ENCODE measurements around the gene MMEL1. TPM values are rescaled to one million over a fixed set of nuclear protein-coding genes. Genes with fewer than 3 reads are reported as not detected.
A peak's percentile ranks its signal among the peaks of the same experiment; 100 is the strongest.

Gene MMEL1
- total and polyA plus RNA-seq, 2 of the 13 experiments (the other 11 are each of a cell fraction or from before 2014, with no cell fraction given) = 0.48 TPM; not detected in 1

- TF ChIP-seq, protein P1, sequence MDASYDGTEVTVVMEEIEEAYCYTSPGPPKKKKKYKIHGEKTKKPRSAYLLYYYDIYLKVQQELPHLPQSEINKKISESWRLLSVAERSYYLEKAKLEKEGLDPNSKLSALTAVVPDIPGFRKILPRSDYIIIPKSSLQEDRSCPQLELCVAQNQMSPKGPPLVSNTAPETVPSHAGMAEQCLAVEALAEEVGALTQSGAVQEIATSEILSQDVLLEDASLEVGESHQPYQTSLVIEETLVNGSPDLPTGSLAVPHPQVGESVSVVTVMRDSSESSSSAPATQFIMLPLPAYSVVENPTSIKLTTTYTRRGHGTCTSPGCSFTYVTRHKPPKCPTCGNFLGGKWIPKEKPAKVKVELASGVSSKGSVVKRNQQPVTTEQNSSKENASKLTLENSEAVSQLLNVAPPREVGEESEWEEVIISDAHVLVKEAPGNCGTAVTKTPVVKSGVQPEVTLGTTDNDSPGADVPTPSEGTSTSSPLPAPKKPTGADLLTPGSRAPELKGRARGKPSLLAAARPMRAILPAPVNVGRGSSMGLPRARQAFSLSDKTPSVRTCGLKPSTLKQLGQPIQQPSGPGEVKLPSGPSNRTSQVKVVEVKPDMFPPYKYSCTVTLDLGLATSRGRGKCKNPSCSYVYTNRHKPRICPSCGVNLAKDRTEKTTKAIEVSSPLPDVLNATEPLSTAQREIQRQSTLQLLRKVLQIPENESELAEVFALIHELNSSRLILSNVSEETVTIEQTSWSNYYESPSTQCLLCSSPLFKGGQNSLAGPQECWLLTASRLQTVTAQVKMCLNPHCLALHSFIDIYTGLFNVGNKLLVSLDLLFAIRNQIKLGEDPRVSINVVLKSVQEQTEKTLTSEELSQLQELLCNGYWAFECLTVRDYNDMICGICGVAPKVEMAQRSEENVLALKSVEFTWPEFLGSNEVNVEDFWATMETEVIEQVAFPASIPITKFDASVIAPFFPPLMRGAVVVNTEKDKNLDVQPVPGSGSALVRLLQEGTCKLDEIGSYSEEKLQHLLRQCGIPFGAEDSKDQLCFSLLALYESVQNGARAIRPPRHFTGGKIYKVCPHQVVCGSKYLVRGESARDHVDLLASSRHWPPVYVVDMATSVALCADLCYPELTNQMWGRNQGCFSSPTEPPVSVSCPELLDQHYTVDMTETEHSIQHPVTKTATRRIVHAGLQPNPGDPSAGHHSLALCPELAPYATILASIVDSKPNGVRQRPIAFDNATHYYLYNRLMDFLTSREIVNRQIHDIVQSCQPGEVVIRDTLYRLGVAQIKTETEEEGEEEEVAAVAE (CRISPR knock-in tag; IDR thresholded peaks at IDR 0.05; ENCODE audit: borderline replicate concordance) = no peak
- no peak for TF ChIP-seq MBD4 (IDR thresholded peaks at IDR 0.05; ENCODE audit: borderline replicate concordance, low read length)
- no peak for TF ChIP-seq ZNF207 (IDR thresholded peaks at IDR 0.05; ENCODE audit: borderline replicate concordance)
- TF ChIP-seq, protein P2, sequence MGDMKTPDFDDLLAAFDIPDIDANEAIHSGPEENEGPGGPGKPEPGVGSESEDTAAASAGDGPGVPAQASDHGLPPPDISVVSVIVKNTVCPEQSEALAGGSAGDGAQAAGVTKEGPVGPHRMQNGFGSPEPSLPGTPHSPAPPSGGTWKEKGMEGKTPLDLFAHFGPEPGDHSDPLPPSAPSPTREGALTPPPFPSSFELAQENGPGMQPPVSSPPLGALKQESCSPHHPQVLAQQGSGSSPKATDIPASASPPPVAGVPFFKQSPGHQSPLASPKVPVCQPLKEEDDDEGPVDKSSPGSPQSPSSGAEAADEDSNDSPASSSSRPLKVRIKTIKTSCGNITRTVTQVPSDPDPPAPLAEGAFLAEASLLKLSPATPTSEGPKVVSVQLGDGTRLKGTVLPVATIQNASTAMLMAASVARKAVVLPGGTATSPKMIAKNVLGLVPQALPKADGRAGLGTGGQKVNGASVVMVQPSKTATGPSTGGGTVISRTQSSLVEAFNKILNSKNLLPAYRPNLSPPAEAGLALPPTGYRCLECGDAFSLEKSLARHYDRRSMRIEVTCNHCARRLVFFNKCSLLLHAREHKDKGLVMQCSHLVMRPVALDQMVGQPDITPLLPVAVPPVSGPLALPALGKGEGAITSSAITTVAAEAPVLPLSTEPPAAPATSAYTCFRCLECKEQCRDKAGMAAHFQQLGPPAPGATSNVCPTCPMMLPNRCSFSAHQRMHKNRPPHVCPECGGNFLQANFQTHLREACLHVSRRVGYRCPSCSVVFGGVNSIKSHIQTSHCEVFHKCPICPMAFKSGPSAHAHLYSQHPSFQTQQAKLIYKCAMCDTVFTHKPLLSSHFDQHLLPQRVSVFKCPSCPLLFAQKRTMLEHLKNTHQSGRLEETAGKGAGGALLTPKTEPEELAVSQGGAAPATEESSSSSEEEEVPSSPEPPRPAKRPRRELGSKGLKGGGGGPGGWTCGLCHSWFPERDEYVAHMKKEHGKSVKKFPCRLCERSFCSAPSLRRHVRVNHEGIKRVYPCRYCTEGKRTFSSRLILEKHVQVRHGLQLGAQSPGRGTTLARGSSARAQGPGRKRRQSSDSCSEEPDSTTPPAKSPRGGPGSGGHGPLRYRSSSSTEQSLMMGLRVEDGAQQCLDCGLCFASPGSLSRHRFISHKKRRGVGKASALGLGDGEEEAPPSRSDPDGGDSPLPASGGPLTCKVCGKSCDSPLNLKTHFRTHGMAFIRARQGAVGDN (CRISPR knock-in tag; IDR thresholded peaks at IDR 0.05) = peak; percentile 37
- no peak for TF ChIP-seq ZNF891 (CRISPR knock-in tag; IDR thresholded peaks at IDR 0.05)
- TF ChIP-seq SOX13 (IDR thresholded peaks at IDR 0.05) = no peak
- TF ChIP-seq SOX13 (CRISPR knock-in tag; conservative IDR thresholded peaks at IDR 0.05 in 1 of 2, IDR thresholded peaks at IDR 0.05 in 1 of 2) = no peak
- no peak for TF ChIP-seq ZMAT5 (CRISPR knock-in tag; IDR thresholded peaks at IDR 0.05; ENCODE audit: borderline replicate concordance, low read depth)
- no peak for TF ChIP-seq PRMT3 (CRISPR knock-in tag; IDR thresholded peaks at IDR 0.05; ENCODE audit: borderline replicate concordance, low read depth)
- no peak for TF ChIP-seq GPN1 (CRISPR knock-in tag; IDR thresholded peaks at IDR 0.05; ENCODE audit: borderline replicate concordance)
- TF ChIP-seq, protein P3, sequence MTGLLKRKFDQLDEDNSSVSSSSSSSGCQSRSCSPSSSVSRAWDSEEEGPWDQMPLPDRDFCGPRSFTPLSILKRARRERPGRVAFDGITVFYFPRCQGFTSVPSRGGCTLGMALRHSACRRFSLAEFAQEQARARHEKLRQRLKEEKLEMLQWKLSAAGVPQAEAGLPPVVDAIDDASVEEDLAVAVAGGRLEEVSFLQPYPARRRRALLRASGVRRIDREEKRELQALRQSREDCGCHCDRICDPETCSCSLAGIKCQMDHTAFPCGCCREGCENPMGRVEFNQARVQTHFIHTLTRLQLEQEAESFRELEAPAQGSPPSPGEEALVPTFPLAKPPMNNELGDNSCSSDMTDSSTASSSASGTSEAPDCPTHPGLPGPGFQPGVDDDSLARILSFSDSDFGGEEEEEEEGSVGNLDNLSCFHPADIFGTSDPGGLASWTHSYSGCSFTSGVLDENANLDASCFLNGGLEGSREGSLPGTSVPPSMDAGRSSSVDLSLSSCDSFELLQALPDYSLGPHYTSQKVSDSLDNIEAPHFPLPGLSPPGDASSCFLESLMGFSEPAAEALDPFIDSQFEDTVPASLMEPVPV (CRISPR knock-in tag; IDR thresholded peaks at IDR 0.05) = no peak
- TF ChIP-seq, protein P4, sequence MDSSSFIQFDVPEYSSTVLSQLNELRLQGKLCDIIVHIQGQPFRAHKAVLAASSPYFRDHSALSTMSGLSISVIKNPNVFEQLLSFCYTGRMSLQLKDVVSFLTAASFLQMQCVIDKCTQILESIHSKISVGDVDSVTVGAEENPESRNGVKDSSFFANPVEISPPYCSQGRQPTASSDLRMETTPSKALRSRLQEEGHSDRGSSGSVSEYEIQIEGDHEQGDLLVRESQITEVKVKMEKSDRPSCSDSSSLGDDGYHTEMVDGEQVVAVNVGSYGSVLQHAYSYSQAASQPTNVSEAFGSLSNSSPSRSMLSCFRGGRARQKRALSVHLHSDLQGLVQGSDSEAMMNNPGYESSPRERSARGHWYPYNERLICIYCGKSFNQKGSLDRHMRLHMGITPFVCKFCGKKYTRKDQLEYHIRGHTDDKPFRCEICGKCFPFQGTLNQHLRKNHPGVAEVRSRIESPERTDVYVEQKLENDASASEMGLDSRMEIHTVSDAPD (CRISPR knock-in tag; IDR thresholded peaks at IDR 0.05) = no peak
- peak; percentile 63; the same call in 1 of the 2 replicates for TF ChIP-seq HNRNPL (IDR thresholded peaks at IDR 0.05; ENCODE audit: low read depth, low read length)
- no peak for TF ChIP-seq ZNF44 (CRISPR knock-in tag; IDR thresholded peaks at IDR 0.05)
- no peak for TF ChIP-seq ZNF83 (CRISPR knock-in tag; IDR thresholded peaks at IDR 0.05; ENCODE audit: borderline replicate concordance)
Measured at GRCh38 chr1:2544875-2545640, 87.8 kb downstream of the MMEL1 start (continued).

Data from HepG2 (cell line).